Activated naive CD8-positive, alpha-beta T cell treated with anti-CD3 and anti-CD28 coated beads, Interleukin-2, amount 10 ng/mL, durations not matched to agents 7 days and 5 days (primary cell): ENCODE results near the gene SLFN11. TPM values are rescaled to one million over a fixed set of nuclear protein-coding genes. Genes with fewer than 3 reads are reported as not detected.
A peak's percentile ranks its signal among the peaks of the same experiment; 100 is the strongest.
"Not testable (repeated sequence)": the region's sequence is repeated elsewhere in the genome, so short reads cannot be mapped to it uniquely, and the experiment has no call there.

Source experiments
- ATAC-seq: fragments of 150-1000 bp; cut with Tn5 transposase; one replicate; pipeline ENCODE4 v1.10.0; 2021; ENCODE audit warnings: low read depth, moderate library complexity
- POLR2A ChIA-PET: fragments of 350-600 bp; sonication (Branson Sonifier 250); formaldehyde crosslinking; loops from one replicate; lab custom pipeline; 2021; ENCODE audit warnings: antibody characterized with exemption; lab: Charles Lee
- DNase-seq: peaks from one replicate; pipeline ENCODE4 v3.0.0; 2021
- H3K27ac Mint-ChIP-seq: one replicate; pipeline ENCODE4 v1.8.0; 2022; ENCODE audit warnings: mild to moderate bottlenecking, mixed read lengths
- H3K27me3 Mint-ChIP-seq: one replicate; pipeline ENCODE4 v1.8.0; 2022; ENCODE audit warnings: mild to moderate bottlenecking, moderate library complexity, mixed read lengths
- H3K36me3 Mint-ChIP-seq: one replicate; pipeline ENCODE4 v1.8.0; 2021; ENCODE audit warnings: mild to moderate bottlenecking, mixed read lengths
- H3K4me1 Mint-ChIP-seq: one replicate; pipeline ENCODE4 v1.8.0; 2021; ENCODE audit warnings: mixed read lengths
- H3K4me3 Mint-ChIP-seq: one replicate; pipeline ENCODE4 v1.8.0; 2022; ENCODE audit warnings: mild to moderate bottlenecking, moderate library complexity, mixed read lengths
- H3K9me3 Mint-ChIP-seq: one replicate; pipeline ENCODE4 v1.8.0; 2021; ENCODE audit warnings: mixed read lengths
- total RNA-seq, 2 experiments: library from RNA; stranded (reverse); gene quantifications; one replicate each; pipeline ENCODE4 v1.2.3, GENCODE V29; 2021

The SLFN11 gene
- total RNA-seq, 2 experiments from 2014 or later = 44.1 to 47.5 TPM

GRCh38 chr17:35312790-35313711, 60.4 kb downstream of the SLFN11 start:
- Mint-ChIP-seq H3K4me3 (peak overlapping the region; percentile 96), H3K27ac (peak overlapping the region; percentile 94), H3K4me1 (peaks cover 28% of the 10 kb centered on the region), H3K36me3 (peaks cover 7% of the 10 kb centered on the region), H3K9me3 (peaks cover 6% of the 10 kb centered on the region), H3K27me3 (peaks cover 5% of the 10 kb centered on the region)
- DNase-seq (peak; percentile 76), ATAC-seq (peak; percentile 90)
- POLR2A ChIA-PET = interaction anchor here (0.6 to 3.2 kb wide), 21 partner anchors 24 to 235 kb away, joined by 3 to 26 read pairs (median 5); partner anchors contain the start of genes SLFN11, SLFN12L and SLFN5

GRCh38 chr17:35312346-35312745, 61.1 kb downstream of the SLFN11 start:
- H3K9me3 Mint-ChIP-seq = peaks cover 6% of the 10 kb centered on the region
- peak overlapping the region; percentile 49 for H3K4me3 Mint-ChIP-seq
- POLR2A ChIA-PET = interaction anchor here (1.0 to 3.2 kb wide), 10 partner anchors 45 to 235 kb away, joined by 3 to 26 read pairs (median 8); partner anchors contain the start of genes SLFN11, SLFN12L and SLFN5
- peaks cover 28% of the 10 kb centered on the region for H3K4me1 Mint-ChIP-seq
- no peak for ATAC-seq
- peaks cover 5% of the 10 kb centered on the region for H3K27me3 Mint-ChIP-seq
- peak overlapping the region; percentile 94 for H3K27ac Mint-ChIP-seq
- DNase-seq = no peak
- peaks cover 7% of the 10 kb centered on the region for H3K36me3 Mint-ChIP-seq

- H3K9me3 Mint-ChIP-seq, DNase-seq, H3K27ac Mint-ChIP-seq, H3K27me3 Mint-ChIP-seq, H3K36me3 Mint-ChIP-seq, H3K4me3 Mint-ChIP-seq, ATAC-seq, POLR2A ChIA-PET: not testable (repeated sequence)
- peaks cover 21% of the 10 kb centered on the region for H3K4me1 Mint-ChIP-seq
Observed at GRCh38 chr17:35309345-35309744, 64.1 kb downstream of the SLFN11 start.

Other genes with a start within 250 kb of the SLFN11 start
- gene NLE1, start 231.3 kb downstream of the SLFN11 start, total RNA-seq = 10 to 100 TPM; 13.4 to 17.4 TPM
- gene UNC45B, start 225.8 kb downstream of the SLFN11 start, total RNA-seq = under 1 TPM; 0.14 to 0.20 TPM
- gene SLC35G3, start 179.2 kb downstream of the SLFN11 start, total RNA-seq = not detected
- 100 to 1,000 TPM; 239 to 249 TPM for gene SLFN5, start 130.5 kb downstream of the SLFN11 start, total RNA-seq
- gene SLFN12, start 58.9 kb upstream of the SLFN11 start, total RNA-seq = 10 to 100 TPM; 19.8 to 21.9 TPM
- 10 to 100 TPM; 76.8 to 77.5 TPM for gene SLFN13, start 75.1 kb upstream of the SLFN11 start, total RNA-seq
- gene SLFN12L, start 164.1 kb upstream of the SLFN11 start, total RNA-seq = 100 to 1,000 TPM; 133 to 139 TPM
- gene SLFN14, start 187.2 kb upstream of the SLFN11 start, total RNA-seq = not detected
- 1 to 10 TPM; 4.4 to 4.6 TPM for gene PEX12, start 204.9 kb upstream of the SLFN11 start, total RNA-seq
- 100 to 1,000 TPM; 154 to 163 TPM for gene AP2B1, start 213.7 kb upstream of the SLFN11 start, total RNA-seq